Suprapubic skin (tissue), 4 donors: Measurements from ENCODE around the gene GRID1. TPM values are rescaled to one million over a fixed set of nuclear protein-coding genes. Genes with fewer than 3 reads are reported as not detected.

Experiments
- DNase-seq, 2 donors: peaks; one replicate each; pipeline ENCODE4 v3.0.0-alpha.2; 2019; ENCODE audit warnings: low spot score in 2 of 2
- H3K27ac ChIP-seq: fragments of 200-600 bp; sonication (generic); one replicate; pipeline ENCODE4 v1.5.1; 2019
- H3K27me3 ChIP-seq: fragments of 200-600 bp; sonication (generic); one replicate; pipeline ENCODE4 v1.5.1; 2019
- H3K36me3 ChIP-seq: fragments of 200-600 bp; sonication (generic); one replicate; pipeline ENCODE4 v1.5.1; 2019
- H3K4me1 ChIP-seq: fragments of 200-600 bp; sonication (generic); one replicate; pipeline ENCODE4 v1.5.1; 2019
- H3K4me3 ChIP-seq: fragments of 200-600 bp; sonication (generic); one replicate; pipeline ENCODE4 v1.5.1; 2019; ENCODE audit warnings: mild to moderate bottlenecking
- H3K9me3 ChIP-seq: fragments of 200-600 bp; sonication (generic); one replicate; pipeline ENCODE4 v1.5.1; 2019
- EP300 ChIP-seq: sonication (generic); formaldehyde crosslinking; IDR thresholded peaks from one replicate; pipeline ENCODE4 v1.6.1; 2017; ENCODE audit warnings: antibody characterized with exemption
- POLR2A ChIP-seq, 2 donors: fragments of 450-650 bp; IDR thresholded peaks; one replicate each; pipeline ENCODE4 v1.6.1; 2017; ENCODE audit warnings: antibody characterized with exemption in 2 of 2, mild to moderate bottlenecking in 2 of 2, moderate library complexity in 2 of 2
- POLR2AphosphoS5 ChIP-seq, 3 donors: sonication (generic); formaldehyde crosslinking; IDR thresholded peaks; one replicate each; pipeline ENCODE4 v1.6.1; 2017; ENCODE audit warnings: antibody characterized with exemption in 3 of 3
- WGBS: methylation state at CpG from one replicate; pipeline ENCODE4 v1.1.5; 2018; 5-methylcytosine and 5-hydroxymethylcytosine counted together
- total RNA-seq, 4 donors: library from RNA; depleted of rRNA; stranded (reverse); fragments of >200 nt; gene quantifications; one replicate each; pipeline ENCODE4 v1.1.0, GENCODE V29; 2016
- TF ChIP-seq, protein P1 (sequence below), 2 donors: fragments of 200-600 bp in 1 of 2; fragments of 450-650 bp in 1 of 2; sonication (generic) in 1 of 2; IDR thresholded peaks; one replicate each; pipeline ENCODE4 v1.5.1; 2016 to 2019; ENCODE audit warnings: antibody characterized with exemption in 2 of 2, mild to moderate bottlenecking in 1 of 2, moderate library complexity in 1 of 2

Gene GRID1
- total RNA-seq, 4 donors from 2014 or later = 1.8 to 3.1 (median 2.4) TPM

GRCh38 chr10:85611746-85612377, 754.7 kb downstream of the GRID1 start:
- TF ChIP-seq, protein P1, sequence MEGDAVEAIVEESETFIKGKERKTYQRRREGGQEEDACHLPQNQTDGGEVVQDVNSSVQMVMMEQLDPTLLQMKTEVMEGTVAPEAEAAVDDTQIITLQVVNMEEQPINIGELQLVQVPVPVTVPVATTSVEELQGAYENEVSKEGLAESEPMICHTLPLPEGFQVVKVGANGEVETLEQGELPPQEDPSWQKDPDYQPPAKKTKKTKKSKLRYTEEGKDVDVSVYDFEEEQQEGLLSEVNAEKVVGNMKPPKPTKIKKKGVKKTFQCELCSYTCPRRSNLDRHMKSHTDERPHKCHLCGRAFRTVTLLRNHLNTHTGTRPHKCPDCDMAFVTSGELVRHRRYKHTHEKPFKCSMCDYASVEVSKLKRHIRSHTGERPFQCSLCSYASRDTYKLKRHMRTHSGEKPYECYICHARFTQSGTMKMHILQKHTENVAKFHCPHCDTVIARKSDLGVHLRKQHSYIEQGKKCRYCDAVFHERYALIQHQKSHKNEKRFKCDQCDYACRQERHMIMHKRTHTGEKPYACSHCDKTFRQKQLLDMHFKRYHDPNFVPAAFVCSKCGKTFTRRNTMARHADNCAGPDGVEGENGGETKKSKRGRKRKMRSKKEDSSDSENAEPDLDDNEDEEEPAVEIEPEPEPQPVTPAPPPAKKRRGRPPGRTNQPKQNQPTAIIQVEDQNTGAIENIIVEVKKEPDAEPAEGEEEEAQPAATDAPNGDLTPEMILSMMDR (IDR thresholded peaks at IDR 0.05) = no peak
- no peak for TF ChIP-seq EP300
- TF ChIP-seq POLR2AphosphoS5 (IDR thresholded peaks at IDR 0.05) = no peak
- TF ChIP-seq POLR2A (IDR thresholded peaks at IDR 0.05) = no peak
- H3K4me1 ChIP-seq = no peaks in the 10 kb centered on the region
- no peaks in the 10 kb centered on the region for H3K9me3 ChIP-seq
- no peaks in the 10 kb centered on the region for H3K27me3 ChIP-seq
- H3K36me3 ChIP-seq = no peaks in the 10 kb centered on the region
- H3K27ac ChIP-seq = no peak overlapping the region
- WGBS = 88% methylated on average over 7 of the region's 7 CpGs
- no peak overlapping the region for H3K4me3 ChIP-seq
- peak in 1 of 2 donors; percentile 37 for DNase-seq

DNA sequence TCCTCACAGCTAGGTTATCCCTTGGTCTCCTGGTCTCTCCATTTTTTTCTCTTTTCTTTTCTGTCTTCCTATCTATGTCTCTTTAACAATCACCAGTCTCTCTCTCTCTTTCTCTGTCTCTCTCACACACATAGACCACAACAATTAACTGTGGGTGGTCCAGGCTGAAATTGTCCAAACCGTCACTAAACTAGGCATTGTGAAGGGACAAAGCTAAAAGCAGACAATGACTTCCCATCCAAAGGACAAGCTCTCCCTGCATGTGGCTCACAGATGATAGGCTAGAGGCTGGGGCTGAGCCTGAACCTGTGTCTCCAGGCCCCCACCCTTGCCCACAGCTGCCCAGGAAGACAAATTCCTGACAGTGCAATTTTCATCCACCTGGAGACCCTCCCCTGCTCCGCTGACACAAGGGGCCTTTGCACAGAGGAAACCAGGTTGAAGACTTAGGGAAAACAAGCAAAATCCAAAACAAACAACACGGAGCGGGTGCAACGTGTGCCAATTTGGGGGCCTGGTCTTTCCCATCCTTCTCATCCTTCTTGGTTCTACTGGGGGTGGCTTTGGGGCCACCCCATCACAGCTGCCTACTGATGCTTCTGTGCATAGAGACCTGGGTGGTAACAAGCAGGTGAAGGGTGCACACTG, 755.4 kb downstream of the GRID1 start:
- Histone ChIP-seq H3K27me3 (no peaks in the 10 kb centered on the region), H3K27ac (no peak overlapping the region), H3K4me1 (no peaks in the 10 kb centered on the region), H3K36me3 (no peaks in the 10 kb centered on the region), H3K9me3 (no peaks in the 10 kb centered on the region), H3K4me3 (no peak overlapping the region)
- DNase-seq = peak in 1 of 2 donors; percentile 37
- TF ChIP-seq, protein P1 (IDR thresholded peaks at IDR 0.05) = no peak
- no peak for TF ChIP-seq POLR2AphosphoS5 (IDR thresholded peaks at IDR 0.05)
- TF ChIP-seq EP300 = no peak
- no peak for TF ChIP-seq POLR2A (IDR thresholded peaks at IDR 0.05)
- WGBS = 86% methylated on average over 5 of the region's 5 CpGs

- Histone ChIP-seq H3K27ac (no peak overlapping the region), H3K27me3 (no peaks in the 10 kb centered on the region), H3K36me3 (no peaks in the 10 kb centered on the region), H3K9me3 (no peaks in the 10 kb centered on the region), H3K4me3 (no peak overlapping the region), H3K4me1 (no peaks in the 10 kb centered on the region)
- no peak for TF ChIP-seq POLR2AphosphoS5 (IDR thresholded peaks at IDR 0.05)
- peak in 1 of 2 donors; percentile 52 for DNase-seq
- 88% methylated on average over 3 of the region's 3 CpGs for WGBS
Observed at GRCh38 chr10:85610381-85611092, 756.1 kb downstream of the GRID1 start.

DNA sequence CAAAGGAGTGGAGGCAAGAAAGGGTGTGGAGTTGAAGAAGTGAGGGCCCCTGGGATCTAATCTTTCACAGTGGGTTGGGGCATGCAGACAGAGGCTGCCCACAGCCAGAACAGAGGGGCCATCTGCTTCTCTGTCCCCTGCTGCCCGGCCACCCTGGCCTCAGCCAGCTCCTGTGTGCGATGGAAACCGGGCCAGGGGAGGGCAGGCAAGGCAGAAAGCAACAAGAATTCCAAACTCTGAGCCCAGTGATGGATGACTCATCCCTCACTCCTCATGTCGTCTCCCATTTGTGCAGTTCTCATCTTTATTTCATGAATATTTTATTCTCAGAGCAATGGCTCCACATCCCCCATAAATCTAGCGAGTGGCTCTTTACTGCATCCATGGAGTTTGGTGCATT, 757.1 kb downstream of the GRID1 start:
- WGBS = 69% methylated on average over 5 of the region's 5 CpGs
- H3K9me3 ChIP-seq = no peaks in the 10 kb centered on the region
- no peaks in the 10 kb centered on the region for H3K4me1 ChIP-seq
- peak in 1 of 2 donors; percentile 15 for DNase-seq
- no peak for TF ChIP-seq POLR2AphosphoS5 (IDR thresholded peaks at IDR 0.05)
- no peak for TF ChIP-seq POLR2A (IDR thresholded peaks at IDR 0.05)
- TF ChIP-seq, protein P1 (IDR thresholded peaks at IDR 0.05) = no peak
- TF ChIP-seq EP300 = no peak
- H3K4me3 ChIP-seq = no peak overlapping the region
- no peak overlapping the region for H3K27ac ChIP-seq
- no peaks in the 10 kb centered on the region for H3K36me3 ChIP-seq
- H3K27me3 ChIP-seq = no peaks in the 10 kb centered on the region

DNA sequence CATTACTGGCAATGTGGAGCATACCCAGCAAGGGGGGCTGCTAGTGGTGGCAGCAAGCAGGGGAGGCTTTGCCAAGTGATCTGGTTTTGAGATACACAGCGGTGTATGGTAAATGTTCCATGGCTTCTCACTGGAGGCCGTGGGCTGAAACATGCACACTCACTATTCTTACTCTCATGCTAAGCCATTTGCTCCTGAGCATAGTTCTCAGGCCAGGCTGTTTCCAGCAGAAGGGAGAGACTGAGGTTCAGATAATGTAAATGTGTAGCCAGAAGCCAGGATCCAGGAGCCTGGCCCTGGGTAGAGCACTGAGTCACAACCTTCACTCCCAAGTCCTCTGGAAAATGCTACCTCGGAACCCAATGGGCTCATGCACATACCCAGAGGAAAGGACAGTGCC, 757.9 kb downstream of the GRID1 start:
- Histone ChIP-seq H3K4me3 (no peak overlapping the region), H3K4me1 (no peaks in the 10 kb centered on the region), H3K9me3 (no peaks in the 10 kb centered on the region), H3K27ac (no peak overlapping the region), H3K36me3 (no peaks in the 10 kb centered on the region), H3K27me3 (no peaks in the 10 kb centered on the region)
- 100% methylated on average over 1 of the region's 3 CpGs for WGBS
- peak in 1 of 2 donors; percentile 34 for DNase-seq
- no peak for TF ChIP-seq EP300
- TF ChIP-seq POLR2AphosphoS5 (IDR thresholded peaks at IDR 0.05) = no peak
- no peak for TF ChIP-seq POLR2A (IDR thresholded peaks at IDR 0.05)
- TF ChIP-seq, protein P1 (IDR thresholded peaks at IDR 0.05) = no peak
